ENCODE results near the gene ADAM15. TPM values are rescaled to one million over a fixed set of nuclear protein-coding genes. Genes with fewer than 3 reads are reported as not detected.
A peak's percentile ranks its signal among the peaks of the same experiment; 100 is the strongest.

The ADAM15 gene
- polyA plus RNA-seq, 1 of the 3 experiments (the other 2 are of a cell fraction): 60.1 TPM

DNA sequence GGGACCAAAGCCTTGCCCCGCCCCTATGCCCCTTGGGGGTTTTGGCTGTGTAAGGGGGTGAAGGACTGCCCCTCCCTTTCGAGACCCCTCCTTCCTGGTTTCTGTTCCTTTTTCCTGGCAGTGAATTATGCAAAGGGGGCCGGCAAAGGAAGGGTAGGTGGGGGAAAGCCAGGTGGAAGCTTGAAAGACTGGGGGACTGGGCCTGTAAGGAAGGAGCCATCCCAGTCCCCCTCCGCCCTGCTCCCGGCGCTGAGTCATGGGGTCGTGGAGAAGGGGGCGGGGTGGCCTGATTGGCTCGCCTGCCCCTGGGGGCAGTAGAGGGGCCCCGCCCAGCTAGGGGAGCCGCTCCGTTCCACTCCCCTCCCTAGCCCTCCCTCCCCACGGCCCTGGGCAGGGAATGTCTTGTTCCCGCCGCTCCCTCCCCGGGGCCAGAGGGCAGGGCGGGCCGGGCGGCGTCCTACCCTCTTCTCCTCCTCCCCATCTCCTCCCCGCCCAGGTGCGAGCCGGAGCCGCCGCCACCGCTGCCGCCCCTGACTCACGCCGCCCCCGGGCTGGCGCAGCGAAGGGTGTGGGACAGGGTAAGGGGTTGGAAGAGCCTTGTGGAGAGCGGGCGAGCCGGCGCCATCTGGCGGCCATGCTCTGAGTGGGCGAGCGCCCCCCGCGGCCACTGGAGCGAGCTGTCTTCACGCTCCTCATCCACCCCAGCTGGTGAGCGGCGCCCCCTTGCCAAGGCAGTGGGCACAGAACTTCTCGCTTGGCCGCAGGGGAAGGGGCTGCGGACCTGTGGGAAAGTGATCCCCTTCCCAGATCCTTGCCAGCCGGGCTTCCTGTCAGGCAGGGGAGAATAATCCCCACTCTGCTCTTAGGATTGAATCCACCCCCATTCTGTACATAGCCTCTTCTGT is 33.8 kb upstream of the ADAM15 start:
- peaks cover 0 to 22% of the 10 kb centered on the region in 2 experiments for H3K36me3 ChIP-seq (replicated peaks in 1 of 2; ENCODE audit: control insufficient read depth in 1 of 2, insufficient read depth in 2 of 2, low read length in 1 of 2)
- no peaks in the 10 kb centered on the region for H3K9me2 ChIP-seq
- no peaks in the 10 kb centered on the region for H4K20me1 ChIP-seq (ENCODE audit: insufficient read depth)
- DNase-seq: peak; percentile 93
- no peaks in the 10 kb centered on the region for H3K79me2 ChIP-seq (ENCODE audit: insufficient read depth)
- no peak overlapping the region for H2AFZ ChIP-seq (ENCODE audit: low read depth)
- no peaks in the 10 kb centered on the region for H3K9me3 ChIP-seq
- no peaks in the 10 kb centered on the region for H3K27me3 ChIP-seq (ENCODE audit: insufficient read depth)
- H3K4me2 ChIP-seq: peak overlapping the region; percentile 45; the same call in 1 of the 2 replicates
- CTCF ChIA-PET: interaction anchor here (0.6 to 9.3 kb wide), 46 partner anchors 8 to 461 kb away, joined by 3 to 149 read pairs (median 6); partner anchors contain the start of genes ADAM15, CKS1B, DCST1 and DCST2
- WGBS (ENCODE audit: low lambda C conversion rate): 29% methylated on average over 18 of the region's 49 CpGs
- H3K9ac ChIP-seq: no peak overlapping the region
- peaks cover 6% of the 10 kb centered on the region for H3F3A ChIP-seq (replicated peaks; ENCODE audit: insufficient read depth)
- no peak overlapping the region for H3K27ac ChIP-seq (ENCODE audit: low read depth in 2 of 2, low read length in 1 of 2)
- H3K4me1 ChIP-seq (ENCODE audit: control insufficient read depth in 1 of 2, insufficient read depth in 2 of 2, low read depth in 1 of 2, low read length in 1 of 2): peaks cover 0 to 6% of the 10 kb centered on the region in 2 experiments; a peak in 1 of 4 replicates
- peak overlapping the region; percentile 20 to 51; a peak in 2 of 4 replicates for H3K4me3 ChIP-seq (ENCODE audit: low read depth in 2 of 2, low read length in 1 of 2)
- POLR2A ChIA-PET: interaction anchor here (0.6 to 0.9 kb wide), 3 partner anchors 13 to 61 kb away, joined by 3 to 4 read pairs (median 3); partner anchors contain the start of genes PBXIP1 and PYGO2
- no peak for TF ChIP-seq GATA2 (CRISPR knock-in tag; IDR thresholded peaks at IDR 0.05)
- TF ChIP-seq, protein P1, sequence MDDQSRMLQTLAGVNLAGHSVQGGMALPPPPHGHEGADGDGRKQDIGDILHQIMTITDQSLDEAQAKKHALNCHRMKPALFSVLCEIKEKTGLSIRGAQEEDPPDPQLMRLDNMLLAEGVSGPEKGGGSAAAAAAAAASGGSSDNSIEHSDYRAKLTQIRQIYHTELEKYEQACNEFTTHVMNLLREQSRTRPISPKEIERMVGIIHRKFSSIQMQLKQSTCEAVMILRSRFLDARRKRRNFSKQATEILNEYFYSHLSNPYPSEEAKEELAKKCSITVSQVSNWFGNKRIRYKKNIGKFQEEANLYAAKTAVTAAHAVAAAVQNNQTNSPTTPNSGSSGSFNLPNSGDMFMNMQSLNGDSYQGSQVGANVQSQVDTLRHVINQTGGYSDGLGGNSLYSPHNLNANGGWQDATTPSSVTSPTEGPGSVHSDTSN (IDR thresholded peaks at IDR 0.05): peak; percentile 7; the same call in 1 of the 2 replicates
- no peak for TF ChIP-seq FOXJ3 (CRISPR knock-in tag; IDR thresholded peaks at IDR 0.05)
- TF ChIP-seq SIN3A (IDR thresholded peaks at IDR 0.05; ENCODE audit: borderline replicate concordance, low read depth, low read length): peak; percentile 55; the same call in 1 of the 2 replicates
- no peak for TF ChIP-seq TCF12 (IDR thresholded peaks at IDR 0.05)
- no peak for TF ChIP-seq MEF2A (IDR thresholded peaks at IDR 0.05; ENCODE audit: borderline replicate concordance, low read depth)
- no peak for TF ChIP-seq NFIC (IDR thresholded peaks at IDR 0.05; ENCODE audit: borderline replicate concordance)
- TF ChIP-seq TEAD4 (IDR thresholded peaks at IDR 0.05; ENCODE audit: borderline replicate concordance, insufficient read depth): no peak
- TF ChIP-seq EP300 (IDR thresholded peaks at IDR 0.05; ENCODE audit: borderline replicate concordance in 1 of 2, low read depth in 1 of 2, low read length in 1 of 2): no peak
- TF ChIP-seq ELF1 (IDR thresholded peaks at IDR 0.05): no peak
- no peak for TF ChIP-seq NRF1 (IDR thresholded peaks at IDR 0.05; ENCODE audit: low read depth, low read length)
- TF ChIP-seq, protein P2, sequence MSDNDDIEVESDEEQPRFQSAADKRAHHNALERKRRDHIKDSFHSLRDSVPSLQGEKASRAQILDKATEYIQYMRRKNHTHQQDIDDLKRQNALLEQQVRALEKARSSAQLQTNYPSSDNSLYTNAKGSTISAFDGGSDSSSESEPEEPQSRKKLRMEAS (IDR thresholded peaks at IDR 0.05; ENCODE audit: low read depth): peak; percentile 61; the same call in 1 of the 2 replicates
- TF ChIP-seq, protein P3, sequence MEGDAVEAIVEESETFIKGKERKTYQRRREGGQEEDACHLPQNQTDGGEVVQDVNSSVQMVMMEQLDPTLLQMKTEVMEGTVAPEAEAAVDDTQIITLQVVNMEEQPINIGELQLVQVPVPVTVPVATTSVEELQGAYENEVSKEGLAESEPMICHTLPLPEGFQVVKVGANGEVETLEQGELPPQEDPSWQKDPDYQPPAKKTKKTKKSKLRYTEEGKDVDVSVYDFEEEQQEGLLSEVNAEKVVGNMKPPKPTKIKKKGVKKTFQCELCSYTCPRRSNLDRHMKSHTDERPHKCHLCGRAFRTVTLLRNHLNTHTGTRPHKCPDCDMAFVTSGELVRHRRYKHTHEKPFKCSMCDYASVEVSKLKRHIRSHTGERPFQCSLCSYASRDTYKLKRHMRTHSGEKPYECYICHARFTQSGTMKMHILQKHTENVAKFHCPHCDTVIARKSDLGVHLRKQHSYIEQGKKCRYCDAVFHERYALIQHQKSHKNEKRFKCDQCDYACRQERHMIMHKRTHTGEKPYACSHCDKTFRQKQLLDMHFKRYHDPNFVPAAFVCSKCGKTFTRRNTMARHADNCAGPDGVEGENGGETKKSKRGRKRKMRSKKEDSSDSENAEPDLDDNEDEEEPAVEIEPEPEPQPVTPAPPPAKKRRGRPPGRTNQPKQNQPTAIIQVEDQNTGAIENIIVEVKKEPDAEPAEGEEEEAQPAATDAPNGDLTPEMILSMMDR (IDR thresholded peaks at IDR 0.05): peak; percentile 86
- TF ChIP-seq EZH2phosphoT487 (IDR thresholded peaks at IDR 0.05; ENCODE audit: borderline replicate concordance, low read depth): no peak
- TF ChIP-seq CHD2 (IDR thresholded peaks at IDR 0.05; ENCODE audit: low read length, partially characterized antibody): peak; percentile 57
- TF ChIP-seq, protein P4, sequence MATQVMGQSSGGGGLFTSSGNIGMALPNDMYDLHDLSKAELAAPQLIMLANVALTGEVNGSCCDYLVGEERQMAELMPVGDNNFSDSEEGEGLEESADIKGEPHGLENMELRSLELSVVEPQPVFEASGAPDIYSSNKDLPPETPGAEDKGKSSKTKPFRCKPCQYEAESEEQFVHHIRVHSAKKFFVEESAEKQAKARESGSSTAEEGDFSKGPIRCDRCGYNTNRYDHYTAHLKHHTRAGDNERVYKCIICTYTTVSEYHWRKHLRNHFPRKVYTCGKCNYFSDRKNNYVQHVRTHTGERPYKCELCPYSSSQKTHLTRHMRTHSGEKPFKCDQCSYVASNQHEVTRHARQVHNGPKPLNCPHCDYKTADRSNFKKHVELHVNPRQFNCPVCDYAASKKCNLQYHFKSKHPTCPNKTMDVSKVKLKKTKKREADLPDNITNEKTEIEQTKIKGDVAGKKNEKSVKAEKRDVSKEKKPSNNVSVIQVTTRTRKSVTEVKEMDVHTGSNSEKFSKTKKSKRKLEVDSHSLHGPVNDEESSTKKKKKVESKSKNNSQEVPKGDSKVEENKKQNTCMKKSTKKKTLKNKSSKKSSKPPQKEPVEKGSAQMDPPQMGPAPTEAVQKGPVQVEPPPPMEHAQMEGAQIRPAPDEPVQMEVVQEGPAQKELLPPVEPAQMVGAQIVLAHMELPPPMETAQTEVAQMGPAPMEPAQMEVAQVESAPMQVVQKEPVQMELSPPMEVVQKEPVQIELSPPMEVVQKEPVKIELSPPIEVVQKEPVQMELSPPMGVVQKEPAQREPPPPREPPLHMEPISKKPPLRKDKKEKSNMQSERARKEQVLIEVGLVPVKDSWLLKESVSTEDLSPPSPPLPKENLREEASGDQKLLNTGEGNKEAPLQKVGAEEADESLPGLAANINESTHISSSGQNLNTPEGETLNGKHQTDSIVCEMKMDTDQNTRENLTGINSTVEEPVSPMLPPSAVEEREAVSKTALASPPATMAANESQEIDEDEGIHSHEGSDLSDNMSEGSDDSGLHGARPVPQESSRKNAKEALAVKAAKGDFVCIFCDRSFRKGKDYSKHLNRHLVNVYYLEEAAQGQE (IDR thresholded peaks at IDR 0.05; ENCODE audit: low read depth, low read length): no peak
- peak; percentile 83 for TF ChIP-seq SMC3 (IDR thresholded peaks at IDR 0.05; ENCODE audit: low read depth, low read length)
- TF ChIP-seq, protein P5, sequence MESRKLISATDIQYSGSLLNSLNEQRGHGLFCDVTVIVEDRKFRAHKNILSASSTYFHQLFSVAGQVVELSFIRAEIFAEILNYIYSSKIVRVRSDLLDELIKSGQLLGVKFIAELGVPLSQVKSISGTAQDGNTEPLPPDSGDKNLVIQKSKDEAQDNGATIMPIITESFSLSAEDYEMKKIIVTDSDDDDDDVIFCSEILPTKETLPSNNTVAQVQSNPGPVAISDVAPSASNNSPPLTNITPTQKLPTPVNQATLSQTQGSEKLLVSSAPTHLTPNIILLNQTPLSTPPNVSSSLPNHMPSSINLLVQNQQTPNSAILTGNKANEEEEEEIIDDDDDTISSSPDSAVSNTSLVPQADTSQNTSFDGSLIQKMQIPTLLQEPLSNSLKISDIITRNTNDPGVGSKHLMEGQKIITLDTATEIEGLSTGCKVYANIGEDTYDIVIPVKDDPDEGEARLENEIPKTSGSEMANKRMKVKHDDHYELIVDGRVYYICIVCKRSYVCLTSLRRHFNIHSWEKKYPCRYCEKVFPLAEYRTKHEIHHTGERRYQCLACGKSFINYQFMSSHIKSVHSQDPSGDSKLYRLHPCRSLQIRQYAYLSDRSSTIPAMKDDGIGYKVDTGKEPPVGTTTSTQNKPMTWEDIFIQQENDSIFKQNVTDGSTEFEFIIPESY (IDR thresholded peaks at IDR 0.05; ENCODE audit: borderline replicate concordance, low read depth): no peak
- TF ChIP-seq, protein P6, sequence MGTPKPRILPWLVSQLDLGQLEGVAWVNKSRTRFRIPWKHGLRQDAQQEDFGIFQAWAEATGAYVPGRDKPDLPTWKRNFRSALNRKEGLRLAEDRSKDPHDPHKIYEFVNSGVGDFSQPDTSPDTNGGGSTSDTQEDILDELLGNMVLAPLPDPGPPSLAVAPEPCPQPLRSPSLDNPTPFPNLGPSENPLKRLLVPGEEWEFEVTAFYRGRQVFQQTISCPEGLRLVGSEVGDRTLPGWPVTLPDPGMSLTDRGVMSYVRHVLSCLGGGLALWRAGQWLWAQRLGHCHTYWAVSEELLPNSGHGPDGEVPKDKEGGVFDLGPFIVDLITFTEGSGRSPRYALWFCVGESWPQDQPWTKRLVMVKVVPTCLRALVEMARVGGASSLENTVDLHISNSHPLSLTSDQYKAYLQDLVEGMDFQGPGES (IDR thresholded peaks at IDR 0.05; ENCODE audit: low read depth, low read length): no peak
- TF ChIP-seq RCOR1 (IDR thresholded peaks at IDR 0.05; ENCODE audit: low read length): peak; percentile 74
- no peak for TF ChIP-seq RFX5 (IDR thresholded peaks at IDR 0.05; ENCODE audit: low read length)

All from SK-N-SH (cell line).